Effector memory CD4-positive, alpha-beta T cell (primary cell): ENCODE data around the gene SOX13.

Source experiments
- DNase-seq, 3 donors: peaks; one replicate each; pipeline ENCODE4 v3.0.0-alpha.2; 2020
- H3K27ac ChIP-seq: 2 replicates; pipeline ENCODE4 v1.7.0; 2013; ENCODE audit warnings: mild to moderate bottlenecking, low read length, moderate library complexity; ENCODE audit not compliant: insufficient read depth, poor library complexity, severe bottlenecking
- H3K27me3 ChIP-seq: replicated peaks from 2 replicates; pipeline ENCODE4 v1.7.0; 2013; ENCODE audit warnings: mild to moderate bottlenecking, low read length; ENCODE audit not compliant: insufficient read depth, control insufficient read depth, poor library complexity, severe bottlenecking
- H3K36me3 ChIP-seq: 2 replicates; pipeline ENCODE4 v1.7.0; 2013; ENCODE audit warnings: mild to moderate bottlenecking, low read length, moderate library complexity; ENCODE audit not compliant: control insufficient read depth, insufficient read depth
- H3K4me1 ChIP-seq: 2 replicates; pipeline ENCODE4 v1.7.0; 2013; ENCODE audit warnings: low read length, mild to moderate bottlenecking; ENCODE audit not compliant: control insufficient read depth, insufficient read depth, poor library complexity, severe bottlenecking
- H3K4me3 ChIP-seq: 2 replicates; pipeline ENCODE4 v1.7.0; 2013; ENCODE audit warnings: low read length, low read depth, mild to moderate bottlenecking; ENCODE audit not compliant: insufficient read depth, poor library complexity, severe bottlenecking
- H3K9me3 ChIP-seq: 2 replicates; pipeline ENCODE4 v1.7.0; 2013; ENCODE audit warnings: mild to moderate bottlenecking, low read length, moderate library complexity; ENCODE audit not compliant: control insufficient read depth

Gene SOX13

DNA sequence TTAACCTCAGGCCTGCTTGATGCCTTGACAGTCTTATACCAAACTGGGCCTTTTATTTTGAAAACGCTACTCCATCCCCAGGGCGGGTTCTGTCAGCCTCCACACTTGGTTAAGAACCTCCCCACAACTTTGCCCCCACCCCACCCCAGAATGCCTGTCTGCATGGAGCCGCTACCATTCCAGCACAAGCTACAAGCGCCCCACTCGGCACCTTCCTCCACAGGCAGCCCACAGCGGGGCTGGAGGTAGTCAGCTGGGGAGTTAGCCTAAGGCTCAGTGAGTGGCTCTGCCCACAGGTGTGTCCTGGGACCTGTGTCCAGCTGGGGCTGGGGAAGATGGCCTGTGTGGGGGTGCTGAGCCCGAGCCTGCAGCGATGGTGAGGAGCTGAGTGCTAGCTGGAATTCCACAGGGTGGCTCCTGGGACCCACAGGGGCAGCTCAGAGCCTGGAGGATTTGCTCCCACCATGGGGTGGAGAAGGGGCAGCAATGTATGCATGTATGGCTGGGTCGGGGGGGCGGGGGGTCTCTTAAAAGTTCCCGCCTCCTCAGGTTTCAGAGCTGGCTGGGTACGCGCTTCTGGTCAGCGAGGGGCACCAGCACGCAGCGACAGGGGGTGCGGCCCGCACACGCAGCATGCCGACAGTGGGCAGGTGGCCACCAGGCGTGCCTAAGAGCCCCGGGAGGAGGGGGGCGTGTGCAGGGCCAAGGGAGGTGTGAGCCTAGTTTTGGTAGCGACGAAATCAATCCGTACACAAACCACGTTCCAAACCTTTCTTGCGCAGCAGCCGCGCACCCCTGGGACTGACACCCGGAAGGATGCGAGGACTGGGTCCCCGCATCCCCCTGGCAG is 78.0 kb downstream of the SOX13 start:
- peak overlapping the region; percentile 86 for H3K4me3 ChIP-seq
- no peaks in the 10 kb centered on the region for H3K36me3 ChIP-seq
- DNase-seq, result no peak
- H3K27me3 ChIP-seq, result no peaks in the 10 kb centered on the region
- peak overlapping the region; percentile 42 for H3K27ac ChIP-seq
- peaks cover 10% of the 10 kb centered on the region for H3K4me1 ChIP-seq
- H3K9me3 ChIP-seq, result no peaks in the 10 kb centered on the region

DNA sequence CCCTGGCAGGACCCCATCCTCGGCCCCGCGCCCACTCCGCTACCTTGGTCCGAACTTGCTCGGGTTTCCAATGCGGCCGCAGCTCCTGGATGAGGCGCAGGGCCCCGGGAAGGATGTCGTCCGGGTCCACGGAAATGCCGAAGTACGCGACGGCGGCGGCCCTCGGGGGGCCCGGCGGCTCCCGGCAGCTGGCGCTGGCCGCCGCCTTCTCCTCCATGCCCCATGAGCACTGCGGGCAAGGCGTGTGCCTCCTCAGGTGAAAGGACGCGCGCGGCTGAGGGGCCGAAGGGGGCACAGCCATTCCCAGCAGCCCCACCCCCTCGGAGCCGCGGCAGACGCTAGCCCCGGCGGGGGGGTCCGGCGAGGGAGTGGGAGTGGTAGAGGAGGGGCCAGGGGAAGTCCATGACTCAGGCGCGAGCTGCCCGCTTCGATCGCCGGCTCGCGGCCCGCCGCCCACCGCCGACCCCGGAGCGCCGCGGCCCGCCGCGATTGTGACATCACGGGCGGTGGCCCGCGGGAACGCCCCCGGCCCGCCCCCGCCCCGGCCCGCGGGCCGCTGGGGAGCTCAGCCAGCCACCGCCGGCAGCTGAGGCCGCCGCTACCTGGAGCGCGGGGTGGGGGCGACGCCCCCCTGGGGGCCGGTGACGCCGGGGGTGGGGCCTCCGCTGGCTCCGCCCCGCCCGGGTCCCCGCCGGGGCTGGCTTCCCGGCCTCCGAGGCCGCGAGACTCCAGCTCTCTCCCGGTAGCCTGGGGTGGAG is 78.8 kb downstream of the SOX13 start, which contains the start of gene ETNK2:
TSS of gene ETNK2 (minus strand) at position 493 of the 758 bp plus-strand sequence. CDS start at position 301, 192 bp downstream.
- Histone ChIP-seq H3K4me1 (peaks cover 10% of the 10 kb centered on the region), H3K27me3 (no peaks in the 10 kb centered on the region), H3K9me3 (no peaks in the 10 kb centered on the region), H3K4me3 (peak within 1 kb of the TSS; percentile 86), H3K27ac (peak within 1 kb of the TSS; percentile 42), H3K36me3 (no peaks in the 10 kb centered on the region)
- peak; percentile 53 to 61 (median 56) for DNase-seq

DNA sequence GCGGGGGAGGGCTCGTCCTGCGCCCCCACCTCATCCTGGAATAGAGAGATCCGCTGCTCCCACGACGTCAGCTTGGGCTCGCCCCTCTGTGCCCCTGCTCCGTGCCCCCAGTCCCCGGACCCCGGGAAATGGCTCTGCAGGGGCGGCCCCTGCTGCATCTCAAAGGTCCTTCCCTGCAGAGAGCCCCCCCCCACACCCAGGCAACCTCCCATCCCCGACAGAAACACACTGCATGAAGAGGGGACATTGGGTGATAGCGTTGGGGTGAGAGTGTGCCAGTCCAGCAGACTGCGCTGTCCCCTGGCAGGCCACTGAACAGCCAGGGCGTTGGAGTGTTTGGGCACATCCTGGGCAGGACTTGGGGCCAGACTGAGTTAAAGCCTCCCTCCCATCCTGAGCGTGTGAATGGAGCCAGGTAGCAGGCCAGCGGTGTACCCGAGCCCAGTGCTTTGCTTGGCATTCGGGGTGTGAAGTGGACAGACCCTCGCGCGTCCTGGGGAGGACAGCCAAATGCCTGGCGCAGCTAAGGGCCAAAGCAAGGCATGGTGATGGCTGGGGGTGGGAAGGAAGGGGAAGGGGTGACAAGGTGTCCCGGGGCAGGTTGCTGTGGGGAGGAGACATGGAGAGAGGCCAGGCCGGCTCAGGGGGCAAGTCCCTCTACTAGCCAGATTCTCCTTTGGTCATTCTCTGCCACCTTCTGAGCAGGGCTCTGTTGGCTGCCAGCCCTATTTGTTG is 79.6 kb downstream of the SOX13 start:
- no peak for DNase-seq
- Histone ChIP-seq H3K9me3 (no peaks in the 10 kb centered on the region), H3K36me3 (no peaks in the 10 kb centered on the region), H3K4me1 (peaks cover 10% of the 10 kb centered on the region), H3K27ac (peak overlapping the region; percentile 11), H3K27me3 (no peaks in the 10 kb centered on the region), H3K4me3 (peak overlapping the region; percentile 58)

DNA sequence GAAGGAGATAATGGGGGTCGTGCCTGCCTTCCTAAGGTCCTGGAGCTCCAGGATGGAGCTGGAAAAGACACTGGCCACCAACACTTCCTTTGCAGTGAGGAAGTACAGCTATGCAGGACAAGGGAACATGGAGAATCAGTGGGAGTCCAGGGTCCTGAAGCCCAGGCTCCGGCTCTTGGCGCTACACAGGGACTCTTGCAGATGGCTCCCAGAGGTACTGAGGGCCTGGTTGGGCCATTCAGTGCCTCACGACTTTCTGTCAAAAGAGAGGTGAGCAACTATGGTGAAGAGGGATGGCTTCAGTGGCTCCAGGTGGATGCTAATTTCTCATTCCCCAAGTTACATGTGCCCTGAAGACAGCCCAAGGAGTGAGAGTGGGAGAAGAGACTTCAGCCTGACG is 80.8 kb downstream of the SOX13 start:
- Histone ChIP-seq H3K27ac (no peak overlapping the region), H3K36me3 (no peaks in the 10 kb centered on the region), H3K4me3 (no peak overlapping the region), H3K9me3 (no peaks in the 10 kb centered on the region), H3K27me3 (no peaks in the 10 kb centered on the region), H3K4me1 (peaks cover 10% of the 10 kb centered on the region)
- no peak for DNase-seq

DNA sequence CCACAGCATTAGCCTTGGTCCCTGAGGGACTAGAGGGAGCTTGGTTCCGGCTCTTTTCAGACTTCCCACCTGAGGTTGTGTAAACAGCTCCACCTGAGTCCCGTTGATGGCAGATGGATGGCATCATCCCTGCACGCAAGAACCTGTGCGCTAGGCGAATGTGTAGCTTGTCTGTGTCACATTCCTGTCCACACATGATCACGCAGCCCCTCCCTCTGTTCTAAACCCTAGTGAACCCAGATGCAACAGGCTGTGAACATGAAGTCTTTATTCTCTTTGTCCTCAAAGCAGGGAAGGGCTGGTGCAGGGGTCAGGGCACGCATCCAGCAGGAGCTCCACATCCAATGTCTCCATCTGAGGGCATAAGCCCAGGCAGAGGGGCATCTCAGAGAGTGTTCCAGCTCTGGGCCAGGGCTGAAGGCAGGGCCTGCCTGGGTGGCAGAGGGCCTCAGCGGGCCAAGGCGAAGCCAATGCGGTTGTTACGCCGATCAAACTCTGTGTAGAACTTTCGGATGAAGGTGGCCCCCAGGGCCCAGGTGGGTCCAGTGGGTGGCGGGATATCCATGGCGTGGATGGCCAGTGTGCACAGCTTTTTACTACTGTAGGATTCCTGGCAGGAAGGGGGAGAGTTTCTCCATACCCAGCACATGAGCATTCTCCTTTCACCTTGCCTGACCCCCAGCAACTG is 81.8 kb downstream of the SOX13 start:
- Histone ChIP-seq H3K4me3 (no peak overlapping the region), H3K27ac (no peak overlapping the region), H3K36me3 (no peaks in the 10 kb centered on the region), H3K4me1 (peaks cover 10% of the 10 kb centered on the region), H3K27me3 (no peaks in the 10 kb centered on the region), H3K9me3 (no peaks in the 10 kb centered on the region)
- no peak for DNase-seq

DNA sequence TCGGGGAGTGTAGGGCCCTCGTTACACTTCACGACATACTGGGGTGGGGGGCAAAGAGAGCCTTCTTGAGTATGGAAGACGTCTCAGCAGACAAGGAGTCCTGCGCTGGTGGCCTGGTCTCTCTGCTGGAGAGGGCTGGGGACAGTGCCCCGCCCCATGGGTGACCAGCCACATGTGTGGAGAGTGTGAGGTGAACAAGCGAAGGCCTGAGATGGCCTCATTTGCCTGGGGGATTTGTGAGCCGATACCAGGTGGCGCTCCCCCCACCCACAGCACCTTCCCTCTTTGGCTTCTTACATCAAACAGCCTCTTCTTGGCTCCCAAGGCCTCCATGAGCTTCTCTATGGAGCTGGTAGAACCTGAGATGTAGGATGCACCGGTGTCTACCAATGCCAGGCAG is 83.0 kb downstream of the SOX13 start:
- Histone ChIP-seq H3K27ac (no peak overlapping the region), H3K9me3 (no peaks in the 10 kb centered on the region), H3K27me3 (no peaks in the 10 kb centered on the region), H3K4me1 (peaks cover 9% of the 10 kb centered on the region), H3K4me3 (no peak overlapping the region), H3K36me3 (no peaks in the 10 kb centered on the region)
- DNase-seq, result no peak

DNA sequence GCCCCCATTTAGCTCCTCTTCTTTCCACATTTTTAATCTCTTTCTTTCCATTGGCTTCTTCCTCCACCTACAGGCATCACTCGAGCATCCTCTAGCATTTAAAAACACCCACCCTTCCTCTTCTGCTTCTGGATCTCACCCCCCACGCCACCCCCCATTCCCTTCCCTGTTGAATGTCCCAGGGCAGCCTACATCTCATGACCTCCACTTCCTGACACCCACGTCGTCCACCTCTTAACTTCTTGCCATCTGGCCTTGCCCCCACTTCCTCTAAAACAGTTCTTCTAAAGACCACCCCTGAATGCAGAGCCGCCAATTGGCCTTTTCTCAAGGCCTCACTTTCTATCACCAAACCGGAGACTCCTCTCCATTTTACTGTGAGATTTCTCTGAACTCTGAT is 85.0 kb downstream of the SOX13 start:
- no peak overlapping the region for H3K27ac ChIP-seq
- no peaks in the 10 kb centered on the region for H3K27me3 ChIP-seq
- H3K9me3 ChIP-seq, result no peaks in the 10 kb centered on the region
- no peak for DNase-seq
- H3K36me3 ChIP-seq, result no peaks in the 10 kb centered on the region
- no peak overlapping the region for H3K4me3 ChIP-seq
- no peaks in the 10 kb centered on the region for H3K4me1 ChIP-seq

DNA sequence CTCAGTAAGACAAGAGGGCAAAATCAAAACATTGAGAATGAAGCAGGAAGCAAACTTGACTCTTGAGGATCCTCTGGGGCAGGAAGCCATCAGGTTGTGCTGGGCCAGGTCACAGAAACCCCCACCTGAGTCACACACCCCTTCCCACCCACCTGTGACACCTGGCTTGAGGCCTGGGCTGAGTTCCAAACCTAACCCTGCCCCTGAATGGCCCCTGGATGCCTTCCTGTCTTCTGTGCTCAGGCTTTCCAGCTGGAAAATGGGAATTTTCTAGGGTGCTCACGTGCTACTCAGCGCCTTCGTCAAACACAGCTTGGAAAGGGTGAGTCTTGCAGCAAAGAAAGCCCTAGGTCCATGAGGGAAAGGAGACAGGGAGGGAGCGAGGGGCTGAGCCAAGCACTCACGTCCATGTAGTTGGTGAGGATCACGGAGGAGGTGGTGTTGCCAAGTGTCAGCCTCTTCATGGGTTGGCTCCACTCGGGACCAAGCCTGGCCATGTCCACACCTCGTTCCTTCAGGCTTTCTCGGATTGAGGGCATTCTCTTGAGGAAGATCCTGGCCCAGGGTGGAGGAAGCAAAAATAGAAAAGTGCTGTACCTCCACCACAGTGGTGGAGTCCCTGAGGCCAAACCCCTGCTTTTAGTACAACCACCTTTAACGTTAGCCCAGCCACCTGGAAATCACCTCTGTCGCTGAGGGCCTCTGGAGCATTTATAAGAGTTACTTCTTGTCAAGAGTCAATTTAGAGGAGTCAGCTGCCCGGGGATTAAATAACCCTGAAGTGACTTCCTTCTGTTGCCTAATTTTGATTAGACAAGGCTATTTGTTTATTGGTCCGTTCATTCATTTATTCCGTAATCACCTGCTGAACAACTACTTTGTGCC is 88.9 kb downstream of the SOX13 start:
- H3K36me3 ChIP-seq, result no peaks in the 10 kb centered on the region
- no peak for DNase-seq
- H3K27ac ChIP-seq, result no peak overlapping the region
- no peaks in the 10 kb centered on the region for H3K4me1 ChIP-seq
- no peaks in the 10 kb centered on the region for H3K27me3 ChIP-seq
- no peaks in the 10 kb centered on the region for H3K9me3 ChIP-seq
- no peak overlapping the region for H3K4me3 ChIP-seq
